ENCODE data around the gene HADH. TPM values are rescaled to one million over a fixed set of nuclear protein-coding genes. Genes with fewer than 3 reads are reported as not detected.

The HADH gene
- polyA plus RNA-seq, 1 donor from 2014 or later: 49.4 TPM

DNA sequence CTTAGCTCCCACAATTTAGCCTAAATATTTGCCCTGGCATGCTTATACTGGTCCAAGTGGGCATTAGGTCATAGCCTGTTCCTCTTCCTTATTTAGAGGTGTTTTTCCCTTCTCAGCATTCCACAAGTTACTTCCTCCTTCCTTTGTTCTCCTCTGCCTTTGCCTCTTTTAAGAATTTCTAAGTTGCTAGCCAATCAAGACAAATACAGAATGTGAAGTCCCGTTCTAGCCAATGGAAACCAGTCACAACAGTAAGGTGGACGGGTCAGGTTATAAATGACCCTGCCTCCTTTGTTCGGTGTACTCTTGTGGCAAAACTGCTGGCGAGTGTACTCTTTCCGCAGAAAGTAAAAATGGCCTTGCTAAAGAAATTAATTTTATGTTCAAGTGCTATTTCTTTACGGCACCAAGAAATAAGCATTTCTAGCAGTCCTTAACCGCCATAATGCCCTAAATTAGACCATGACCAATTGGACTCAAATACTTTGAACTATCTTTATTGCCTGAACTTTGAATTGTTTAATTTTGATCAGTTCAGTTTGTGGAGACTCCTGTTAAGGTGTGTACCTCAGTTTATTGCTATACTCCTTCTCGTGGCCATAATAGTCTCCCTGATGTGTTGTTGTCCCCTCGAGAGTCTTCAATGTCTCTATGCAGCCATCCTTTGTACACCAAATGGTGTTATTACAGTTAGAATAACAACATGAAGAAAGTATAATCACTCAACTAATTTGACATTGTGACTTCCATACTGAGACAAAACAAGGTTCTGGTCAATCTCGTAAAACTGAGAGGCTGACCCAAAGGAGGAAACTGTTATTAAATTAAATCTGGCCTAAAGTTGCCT, 1.6 kb upstream of the HADH start:
- Mint-ChIP-seq H3K4me3 (peak overlapping the region in 1 of 4 donors; percentile 36), H3K4me1 (peaks cover 21 to 27% (median 24%) of the 10 kb centered on the region in 3 donors), H3K36me3 (no peaks in the 10 kb centered on the region), H3K27ac (peak overlapping the region in 2 of 3 donors; percentile 42 to 98), H3K27me3 (no peaks in the 10 kb centered on the region), H3K9me3 (no peaks in the 10 kb centered on the region)

DNA sequence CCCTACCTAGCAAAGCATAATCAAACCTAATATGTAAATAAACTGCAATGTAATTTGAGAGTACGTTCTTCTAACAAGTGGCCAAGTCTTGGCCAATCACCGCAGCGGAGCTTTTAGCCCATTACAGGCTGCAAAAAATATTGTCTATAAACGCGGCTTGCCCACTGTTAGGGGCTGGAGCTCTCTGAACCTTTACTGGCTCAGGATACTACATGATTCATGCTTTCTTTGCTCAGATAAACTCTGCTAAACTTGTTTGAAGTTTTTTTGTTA, 990 bp upstream of the HADH start:
- no peaks in the 10 kb centered on the region for H3K36me3 Mint-ChIP-seq
- H3K27me3 Mint-ChIP-seq: no peaks in the 10 kb centered on the region
- H3K27ac Mint-ChIP-seq: peak overlapping the region; percentile 15 to 98 (median 92)
- H3K4me1 Mint-ChIP-seq: peaks cover 25 to 29% (median 27%) of the 10 kb centered on the region in 3 donors
- no peaks in the 10 kb centered on the region for H3K9me3 Mint-ChIP-seq
- H3K4me3 Mint-ChIP-seq: peak overlapping the region in 1 of 4 donors; percentile 90

DNA sequence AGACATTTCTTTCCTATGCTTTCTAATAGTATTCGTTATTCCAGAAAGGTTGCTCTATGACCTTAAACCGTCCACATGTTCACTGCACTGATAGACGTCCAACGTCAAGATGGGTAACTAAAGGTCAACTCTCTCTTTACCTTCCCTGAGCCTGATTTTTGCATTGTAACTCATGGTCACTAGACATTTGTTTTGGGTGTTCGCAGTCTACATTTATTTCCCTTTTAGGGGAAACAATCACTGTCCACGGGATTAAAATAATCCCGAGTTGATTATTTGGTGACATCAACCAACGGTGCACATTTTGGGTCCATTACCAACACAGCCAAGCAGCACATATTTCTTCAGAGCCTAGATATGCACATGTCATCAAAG, 540 bp upstream of the HADH start:
- H3K4me1 Mint-ChIP-seq: peaks cover 29 to 34% (median 32%) of the 10 kb centered on the region in 3 donors
- peak overlapping the region; percentile 15 to 98 (median 92) for H3K27ac Mint-ChIP-seq
- no peaks in the 10 kb centered on the region for H3K36me3 Mint-ChIP-seq
- H3K27me3 Mint-ChIP-seq: no peaks in the 10 kb centered on the region
- H3K9me3 Mint-ChIP-seq: no peaks in the 10 kb centered on the region
- H3K4me3 Mint-ChIP-seq: peak overlapping the region; percentile 90 to 96 (median 94)

- no peaks in the 10 kb centered on the region for H3K36me3 Mint-ChIP-seq
- H3K27ac Mint-ChIP-seq: peak overlapping the region in 2 of 3 donors; percentile 47 to 72
- peak overlapping the region; percentile 21 to 94 (median 60) for H3K4me3 Mint-ChIP-seq
Observed at GRCh38 chr4:107991945-107992630, 2.4 kb downstream of the HADH start.

GRCh38 chr4:107993969-107994368, 4.3 kb downstream of the HADH start:
- Mint-ChIP-seq H3K36me3 (peaks cover 2% of the 10 kb centered on the region), H3K9me3 (no peaks in the 10 kb centered on the region), H3K27me3 (no peaks in the 10 kb centered on the region), H3K4me3 (peak overlapping the region; percentile 3 to 89 (median 80)), H3K27ac (peak overlapping the region; percentile 47 to 82 (median 81)), H3K4me1 (peaks cover 47 to 52% (median 49%) of the 10 kb centered on the region in 3 donors)

More at GRCh38 chr4:107991945-107992630, 2.4 kb downstream of the HADH start:
- H3K4me1 Mint-ChIP-seq: peaks cover 43 to 48% (median 47%) of the 10 kb centered on the region in 3 donors
- H3K9me3 Mint-ChIP-seq: no peaks in the 10 kb centered on the region
- H3K27me3 Mint-ChIP-seq: no peaks in the 10 kb centered on the region

- H3K36me3 Mint-ChIP-seq: peaks cover 2% of the 10 kb centered on the region
- peak overlapping the region in 2 of 3 donors; percentile 3 to 81 for H3K27ac Mint-ChIP-seq
- no peaks in the 10 kb centered on the region for H3K27me3 Mint-ChIP-seq
- H3K4me3 Mint-ChIP-seq: peak overlapping the region in 1 of 4 donors; percentile 43
- H3K4me1 Mint-ChIP-seq: peaks cover 48 to 54% (median 49%) of the 10 kb centered on the region in 3 donors
- no peaks in the 10 kb centered on the region for H3K9me3 Mint-ChIP-seq
Observed at GRCh38 chr4:107994894-107995293, 5.2 kb downstream of the HADH start.

DNA sequence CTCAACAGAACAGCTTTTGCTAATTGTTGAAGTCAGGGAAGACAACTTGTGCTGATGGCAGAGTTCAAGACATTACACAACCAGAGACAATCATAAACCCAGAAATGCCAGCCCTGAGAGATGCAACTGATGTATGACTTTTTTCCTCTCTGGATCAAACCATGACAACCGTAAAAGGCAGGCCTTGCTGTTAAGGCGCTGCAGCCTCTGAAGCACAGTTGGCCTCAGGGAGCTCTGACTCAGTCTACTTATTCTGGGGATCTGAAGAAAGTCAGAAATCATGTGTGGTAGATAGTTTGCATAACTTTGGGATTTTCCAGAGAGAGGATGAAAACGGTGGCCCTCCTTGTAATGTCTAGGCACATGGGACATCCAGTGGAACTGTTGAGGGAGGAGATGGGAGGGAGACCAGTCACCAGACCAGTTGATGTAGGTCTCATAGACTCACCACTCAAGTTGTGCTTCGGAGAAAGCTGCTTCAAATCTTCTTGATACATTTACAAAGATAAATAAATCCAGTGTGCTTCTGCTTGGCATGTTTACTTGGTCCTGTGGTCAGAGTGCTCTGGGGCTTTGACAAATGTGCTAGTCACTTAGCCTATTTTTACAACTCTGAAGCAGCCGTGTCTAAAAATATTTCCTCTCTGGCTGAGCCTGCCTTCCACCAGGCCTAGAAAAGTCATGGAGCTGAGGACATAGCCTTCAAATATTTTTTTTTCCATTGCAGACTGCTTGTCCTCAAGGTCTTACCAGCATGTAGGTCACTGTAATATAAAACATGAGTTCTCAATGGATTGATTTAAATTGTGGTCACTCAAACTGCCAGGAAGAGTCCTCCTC, 7.5 kb downstream of the HADH start:
- peaks cover 0 to 2% (median 0%) of the 10 kb centered on the region in 3 donors for H3K9me3 Mint-ChIP-seq
- no peak overlapping the region for H3K27ac Mint-ChIP-seq
- no peak overlapping the region for H3K4me3 Mint-ChIP-seq
- peaks cover 33 to 43% (median 40%) of the 10 kb centered on the region in 3 donors for H3K4me1 Mint-ChIP-seq
- peaks cover 5% of the 10 kb centered on the region for H3K36me3 Mint-ChIP-seq
- H3K27me3 Mint-ChIP-seq: no peaks in the 10 kb centered on the region

DNA sequence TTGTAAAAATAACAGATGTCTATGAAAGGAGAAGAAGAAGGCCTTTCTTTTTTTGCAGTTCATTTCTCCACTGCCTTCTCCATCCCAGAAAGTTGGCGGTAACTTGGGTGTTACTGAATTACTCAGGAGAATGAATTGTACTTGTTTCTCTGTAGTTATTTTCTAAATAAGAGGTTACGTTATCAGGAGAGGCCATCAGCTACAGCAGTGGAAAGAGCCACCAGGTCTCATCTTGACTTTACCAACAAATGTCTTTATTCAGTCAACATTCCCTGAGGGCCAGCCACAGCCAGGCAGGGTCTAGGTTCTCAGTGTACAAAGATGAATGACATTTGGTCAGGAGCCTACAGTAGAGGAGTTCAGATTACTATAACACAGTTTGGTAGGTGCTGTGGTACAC, 8.1 kb downstream of the HADH start:
- no peak overlapping the region for H3K4me3 Mint-ChIP-seq
- H3K9me3 Mint-ChIP-seq: peaks cover 0 to 2% (median 0%) of the 10 kb centered on the region in 3 donors
- H3K36me3 Mint-ChIP-seq: peaks cover 5% of the 10 kb centered on the region
- H3K27me3 Mint-ChIP-seq: no peaks in the 10 kb centered on the region
- H3K4me1 Mint-ChIP-seq: peaks cover 28 to 37% (median 35%) of the 10 kb centered on the region in 3 donors
- H3K27ac Mint-ChIP-seq: no peak overlapping the region

- Mint-ChIP-seq H3K9me3 (peaks cover 0 to 2% (median 0%) of the 10 kb centered on the region in 3 donors), H3K4me3 (no peak overlapping the region), H3K27ac (no peak overlapping the region), H3K4me1 (peaks cover 13 to 26% (median 14%) of the 10 kb centered on the region in 3 donors), H3K27me3 (no peaks in the 10 kb centered on the region), H3K36me3 (peaks cover 9% of the 10 kb centered on the region)
Observed at GRCh38 chr4:107999932-108000539, 10.3 kb downstream of the HADH start.

DNA sequence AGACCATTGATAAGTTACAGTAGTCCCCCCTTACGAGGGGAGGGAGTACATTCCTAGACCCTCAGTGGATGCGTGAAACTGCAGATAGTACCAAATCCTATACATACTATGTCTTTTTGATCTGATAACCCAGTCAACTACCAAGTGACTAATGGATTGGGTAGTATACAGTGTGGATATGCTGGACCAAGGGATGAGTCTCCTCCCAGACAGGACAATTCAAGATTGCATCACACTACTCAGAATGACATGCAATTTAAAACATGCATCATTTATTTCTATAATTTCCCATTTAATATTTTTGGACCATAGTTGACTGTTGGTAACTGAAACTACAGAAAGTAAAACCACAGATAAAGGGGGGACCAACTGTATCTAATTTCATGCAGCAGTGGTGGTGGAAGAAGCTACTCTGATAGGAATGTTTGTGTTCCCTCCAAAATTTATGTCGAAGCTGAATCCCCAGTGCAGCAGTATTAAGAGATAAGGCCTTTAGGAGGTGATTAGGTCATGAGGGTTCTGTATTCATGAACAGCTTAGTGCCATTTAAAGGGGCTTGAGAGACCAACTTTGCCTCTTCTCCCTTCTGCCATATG, 11.9 kb downstream of the HADH start:
- H3K27me3 Mint-ChIP-seq: no peaks in the 10 kb centered on the region
- peaks cover 9% of the 10 kb centered on the region for H3K36me3 Mint-ChIP-seq
- no peak overlapping the region for H3K27ac Mint-ChIP-seq
- peaks cover 7 to 20% (median 18%) of the 10 kb centered on the region in 3 donors for H3K4me1 Mint-ChIP-seq
- H3K4me3 Mint-ChIP-seq: no peak overlapping the region
- peaks cover 0 to 2% (median 0%) of the 10 kb centered on the region in 3 donors for H3K9me3 Mint-ChIP-seq

DNA sequence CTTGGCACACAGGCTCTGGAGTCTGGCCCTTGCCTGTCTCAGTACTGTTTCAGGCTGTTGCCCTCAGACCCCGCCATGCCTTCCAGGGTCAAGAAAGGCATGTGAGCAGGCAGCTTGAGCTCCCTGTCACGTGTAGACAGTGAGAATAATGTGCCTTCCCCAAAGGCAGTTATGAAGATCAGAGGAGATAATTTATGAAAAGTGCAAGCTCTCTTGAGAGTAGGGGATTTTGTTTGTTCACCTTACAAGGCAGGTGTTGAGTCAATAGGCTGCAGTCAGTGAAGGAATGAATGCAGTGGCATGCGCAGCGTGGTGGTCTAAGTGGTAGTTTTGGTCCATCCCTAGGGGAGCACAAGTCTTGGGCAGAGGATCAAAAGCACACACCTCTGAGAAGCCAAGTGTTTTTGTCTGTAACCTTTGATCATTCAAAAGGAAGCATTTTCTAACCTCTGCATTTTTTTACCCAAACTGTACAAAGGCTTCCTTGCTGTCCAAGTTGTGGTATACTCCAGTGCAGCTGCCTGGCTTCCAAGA, 14.4 kb downstream of the HADH start:
- Mint-ChIP-seq H3K4me3 (peak overlapping the region in 1 of 4 donors; percentile 35), H3K27ac (peak overlapping the region in 1 of 3 donors; percentile 59), H3K36me3 (peaks cover 8% of the 10 kb centered on the region), H3K4me1 (peaks cover 3 to 14% (median 11%) of the 10 kb centered on the region in 3 donors), H3K27me3 (no peaks in the 10 kb centered on the region), H3K9me3 (peaks cover 0 to 2% (median 0%) of the 10 kb centered on the region in 3 donors)

DNA sequence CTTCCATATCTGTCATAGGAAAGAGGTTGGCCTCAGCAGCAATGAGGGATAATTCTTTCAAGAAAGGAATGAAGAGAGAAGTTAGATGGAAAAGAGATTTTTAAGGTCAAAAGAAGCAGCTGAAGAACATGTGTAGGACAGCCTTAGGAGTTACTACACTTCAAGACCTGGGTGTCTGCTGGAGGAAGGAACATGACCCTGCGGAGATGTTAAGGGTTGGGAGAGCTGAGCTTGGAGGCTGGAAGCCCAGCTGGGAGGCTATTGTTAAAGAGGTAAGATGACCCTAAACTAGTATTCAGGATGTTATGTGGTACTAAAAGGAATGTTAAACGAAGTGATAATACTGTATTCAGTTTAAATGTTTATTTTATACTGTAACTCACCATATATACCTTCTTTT, 15.0 kb downstream of the HADH start:
- H3K4me1 Mint-ChIP-seq: peaks cover 3 to 9% (median 8%) of the 10 kb centered on the region in 3 donors
- no peak overlapping the region for H3K4me3 Mint-ChIP-seq
- no peak overlapping the region for H3K27ac Mint-ChIP-seq

GRCh38 chr4:108005807-108006206, 16.1 kb downstream of the HADH start:
- Mint-ChIP-seq H3K4me1 (peaks cover 3 to 9% (median 8%) of the 10 kb centered on the region in 3 donors), H3K9me3 (no peaks in the 10 kb centered on the region), H3K27ac (no peak overlapping the region), H3K36me3 (peaks cover 6% of the 10 kb centered on the region), H3K27me3 (no peaks in the 10 kb centered on the region), H3K4me3 (no peak overlapping the region)

More for the DNA sequence above, 15.0 kb downstream of the HADH start:
- Mint-ChIP-seq H3K9me3 (peaks cover 0 to 2% (median 0%) of the 10 kb centered on the region in 3 donors), H3K27me3 (no peaks in the 10 kb centered on the region), H3K36me3 (peaks cover 8% of the 10 kb centered on the region)

DNA sequence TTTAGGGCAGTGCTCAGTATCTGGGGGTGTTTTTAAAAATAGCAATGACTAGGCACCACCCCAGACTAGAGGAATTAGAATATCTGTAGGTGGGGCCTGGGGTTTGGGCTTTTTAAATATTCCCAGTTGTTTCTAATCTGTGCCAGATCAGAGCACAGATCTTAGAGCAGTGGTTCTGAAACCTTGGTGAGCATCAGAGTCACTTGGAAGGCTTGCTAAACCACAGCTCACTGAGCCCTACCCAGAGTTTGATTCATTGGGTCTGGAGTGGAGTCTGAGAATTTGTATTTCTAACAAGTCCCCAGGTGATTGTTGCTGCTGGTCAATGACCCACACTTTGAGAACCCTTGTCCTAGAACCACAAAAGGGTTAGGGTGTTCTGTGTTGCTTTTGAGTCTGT, 16.7 kb downstream of the HADH start:
- Mint-ChIP-seq H3K4me1 (peaks cover 3 to 8% (median 5%) of the 10 kb centered on the region in 3 donors), H3K9me3 (no peaks in the 10 kb centered on the region), H3K27me3 (no peaks in the 10 kb centered on the region), H3K36me3 (peaks cover 8% of the 10 kb centered on the region), H3K4me3 (no peak overlapping the region), H3K27ac (no peak overlapping the region)
